Gastroesophageal sphincter (tissue), 4 donors: ENCODE results near the gene SHISA3. TPM values are rescaled to one million over a fixed set of nuclear protein-coding genes. Genes with fewer than 3 reads are reported as not detected.

Source experiments
- ATAC-seq: fragments of 150-250 bp; one replicate; pipeline ENCODE4 v1.9.1; 2016; ENCODE audit warnings: mild to moderate bottlenecking, moderate library complexity
- H3K27ac ChIP-seq, 4 donors: fragments of 200-600 bp; sonication (generic) in 3 of 4; 1 replicate in 3 of 4; 2 replicates in 1 of 4; pipeline ENCODE4 v1.5.1; 2016 to 2019
- H3K27me3 ChIP-seq: fragments of 200-600 bp; sonication (generic); one replicate; pipeline ENCODE4 v1.5.1; 2019
- H3K36me3 ChIP-seq, 2 donors: fragments of 200-600 bp; sonication (generic); one replicate each; pipeline ENCODE4 v1.5.1; 2019; ENCODE audit warnings: control low read depth in 1 of 2
- H3K4me1 ChIP-seq, 3 donors: fragments of 200-600 bp; sonication (generic); 1 replicate in 2 of 3; 2 replicates in 1 of 3; pipeline ENCODE4 v1.5.1; 2016 to 2019; ENCODE audit warnings: control low read depth in 2 of 3
- H3K4me3 ChIP-seq, 2 donors: fragments of 200-600 bp; sonication (generic); one replicate each; pipeline ENCODE4 v1.5.1; 2019; ENCODE audit warnings: mild to moderate bottlenecking in 1 of 2, moderate library complexity in 1 of 2
- H3K9me3 ChIP-seq, 3 donors: fragments of 200-600 bp; sonication (generic); one replicate each; pipeline ENCODE4 v1.5.1; 2017 to 2019; ENCODE audit warnings: control low read depth in 2 of 3
- EP300 ChIP-seq: sonication (generic); formaldehyde crosslinking; IDR thresholded peaks from one replicate; pipeline ENCODE4 v1.6.1; 2017; ENCODE audit warnings: antibody characterized with exemption, mild to moderate bottlenecking
- POLR2A ChIP-seq, 2 donors: fragments of 450-650 bp; IDR thresholded peaks; one replicate each; pipeline ENCODE4 v1.6.1; 2017; ENCODE audit warnings: antibody characterized with exemption in 2 of 2, mild to moderate bottlenecking in 2 of 2, moderate library complexity in 1 of 2
- POLR2AphosphoS5 ChIP-seq: sonication (generic); formaldehyde crosslinking; IDR thresholded peaks from one replicate; pipeline ENCODE4 v1.6.1; 2017; ENCODE audit warnings: antibody characterized with exemption
- whole genome bisulfite sequencing, 2 donors: methylation state at CpG; one replicate each; pipeline ENCODE4 v1.1.5; 2018; ENCODE audit warnings: low coverage in 1 of 2; 5-methylcytosine and 5-hydroxymethylcytosine counted together
- total RNA-seq, 4 donors: library from RNA; depleted of rRNA; stranded (reverse); fragments of >200 nt; gene quantifications; one replicate each; pipeline ENCODE4 v1.1.0, GENCODE V29; 2016
- TF ChIP-seq, protein P1 (sequence below), 4 experiments: fragments of 200-600 bp in 2 of 4; fragments of 450-650 bp in 2 of 4; sonication (generic) in 1 of 4; IDR thresholded peaks; one replicate each; pipeline ENCODE4 v1.5.1; 2017 to 2019; ENCODE audit warnings: antibody characterized with exemption in 4 of 4, mild to moderate bottlenecking in 2 of 4, moderate library complexity in 2 of 4

SHISA3 gene
- total RNA-seq, 4 donors from 2014 or later, result 6.3 to 13.5 (median 9.4) TPM

DNA sequence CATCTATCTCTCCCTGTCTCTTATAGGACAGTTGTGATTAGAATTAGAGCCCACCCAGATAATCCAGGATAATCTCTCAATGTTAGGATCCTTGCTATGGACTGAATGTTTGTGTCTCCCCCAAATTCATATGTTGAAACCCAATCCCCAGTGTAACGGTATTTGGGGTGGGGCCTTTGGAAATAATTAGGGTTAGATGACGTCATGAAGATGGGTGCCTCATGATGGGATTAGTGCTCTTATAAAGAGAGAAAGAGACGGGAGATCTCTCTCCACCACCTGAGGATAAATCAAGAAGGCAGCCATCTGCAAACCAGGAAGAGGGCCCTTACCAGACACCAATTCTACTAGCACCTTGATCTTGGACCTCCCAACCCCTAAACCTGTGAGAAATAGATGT lies 33.7 kb upstream of the SHISA3 start:
- H3K36me3 ChIP-seq, result no peaks in the 10 kb centered on the region
- H3K4me3 ChIP-seq, result no peak overlapping the region
- WGBS, 2 donors, result 88 to 100% methylated on average over 1 to 3 of the region's 3 CpGs
- no peaks in the 10 kb centered on the region for H3K9me3 ChIP-seq
- no peak for ATAC-seq
- no peaks in the 10 kb centered on the region for H3K27me3 ChIP-seq
- H3K27ac ChIP-seq, result no peak overlapping the region
- TF ChIP-seq POLR2AphosphoS5 (no peak), POLR2A (IDR thresholded peaks at IDR 0.05) (no peak), EP300 (no peak)
- TF ChIP-seq, protein P1, sequence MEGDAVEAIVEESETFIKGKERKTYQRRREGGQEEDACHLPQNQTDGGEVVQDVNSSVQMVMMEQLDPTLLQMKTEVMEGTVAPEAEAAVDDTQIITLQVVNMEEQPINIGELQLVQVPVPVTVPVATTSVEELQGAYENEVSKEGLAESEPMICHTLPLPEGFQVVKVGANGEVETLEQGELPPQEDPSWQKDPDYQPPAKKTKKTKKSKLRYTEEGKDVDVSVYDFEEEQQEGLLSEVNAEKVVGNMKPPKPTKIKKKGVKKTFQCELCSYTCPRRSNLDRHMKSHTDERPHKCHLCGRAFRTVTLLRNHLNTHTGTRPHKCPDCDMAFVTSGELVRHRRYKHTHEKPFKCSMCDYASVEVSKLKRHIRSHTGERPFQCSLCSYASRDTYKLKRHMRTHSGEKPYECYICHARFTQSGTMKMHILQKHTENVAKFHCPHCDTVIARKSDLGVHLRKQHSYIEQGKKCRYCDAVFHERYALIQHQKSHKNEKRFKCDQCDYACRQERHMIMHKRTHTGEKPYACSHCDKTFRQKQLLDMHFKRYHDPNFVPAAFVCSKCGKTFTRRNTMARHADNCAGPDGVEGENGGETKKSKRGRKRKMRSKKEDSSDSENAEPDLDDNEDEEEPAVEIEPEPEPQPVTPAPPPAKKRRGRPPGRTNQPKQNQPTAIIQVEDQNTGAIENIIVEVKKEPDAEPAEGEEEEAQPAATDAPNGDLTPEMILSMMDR (IDR thresholded peaks at IDR 0.05), result no peak
- peaks cover 0 to 8% (median 0%) of the 10 kb centered on the region in 3 donors for H3K4me1 ChIP-seq

DNA sequence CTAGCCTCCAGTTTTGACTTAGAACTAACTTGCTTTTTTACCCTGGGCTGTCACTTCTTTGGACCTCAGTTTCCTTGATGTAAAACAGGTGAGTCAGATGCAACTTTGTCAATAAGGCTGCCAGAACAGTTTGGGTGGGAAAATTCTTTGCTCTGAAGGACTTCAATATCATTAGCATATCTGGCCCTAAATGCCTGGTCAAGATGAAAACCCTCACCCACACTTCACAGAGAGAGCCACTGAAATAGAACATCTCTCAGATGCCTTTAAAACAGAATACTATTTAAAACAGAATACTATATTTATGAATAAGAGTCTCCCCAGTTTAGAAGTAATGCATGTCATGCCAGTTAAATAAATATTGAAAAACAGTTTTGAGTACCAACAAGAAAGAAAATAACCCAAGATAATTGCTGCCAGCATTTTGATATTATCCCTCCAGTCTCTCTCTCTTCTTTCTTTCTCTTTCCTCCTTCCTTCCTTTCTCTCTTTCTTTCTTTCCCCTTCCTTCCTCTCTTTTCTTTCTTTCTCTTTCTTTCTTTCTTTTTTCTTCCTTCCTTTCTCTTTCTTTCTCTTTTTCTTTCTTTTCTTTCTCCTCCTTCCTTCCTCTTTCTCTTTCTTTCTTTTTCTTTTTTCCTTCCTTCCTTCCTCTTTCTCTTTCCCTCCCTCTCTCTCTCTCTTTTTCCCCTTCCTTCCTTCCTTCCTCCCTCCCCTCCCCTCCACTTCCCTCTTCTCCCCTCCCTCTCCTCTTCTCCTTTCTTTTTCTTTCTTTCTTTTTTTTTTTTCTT lies 32.8 kb upstream of the SHISA3 start:
- TF ChIP-seq, protein P1 (IDR thresholded peaks at IDR 0.05), result no peak
- TF ChIP-seq POLR2AphosphoS5 (no peak), EP300 (no peak), POLR2A (IDR thresholded peaks at IDR 0.05) (no peak)
- ATAC-seq, result no peak
- Histone ChIP-seq H3K36me3 (no peaks in the 10 kb centered on the region), H3K27ac (no peak overlapping the region), H3K9me3 (no peaks in the 10 kb centered on the region), H3K4me3 (no peak overlapping the region), H3K4me1 (peaks cover 0 to 8% (median 0%) of the 10 kb centered on the region in 3 donors), H3K27me3 (no peaks in the 10 kb centered on the region)

DNA sequence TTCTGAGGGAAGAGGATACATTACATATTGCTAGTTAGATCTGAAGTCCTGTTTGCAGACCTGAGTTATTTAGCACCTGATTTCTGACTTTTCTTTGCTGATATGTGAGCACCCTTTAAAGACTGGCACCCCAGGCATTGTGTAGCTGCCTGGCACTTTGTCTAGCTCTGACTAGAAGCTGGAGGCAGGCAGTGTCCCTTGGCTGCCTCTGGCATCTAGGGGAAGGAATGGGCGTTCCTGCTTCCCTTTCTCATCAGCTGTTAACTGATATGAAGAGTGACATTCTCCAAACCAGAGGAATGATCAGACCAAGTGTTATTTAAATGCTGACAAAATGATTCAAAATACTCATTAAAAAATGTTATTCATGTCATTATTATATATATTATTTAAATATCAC lies 30.3 kb upstream of the SHISA3 start:
- TF ChIP-seq EP300, result no peak
- TF ChIP-seq POLR2A (IDR thresholded peaks at IDR 0.05), result no peak
- TF ChIP-seq POLR2AphosphoS5, result no peak
- TF ChIP-seq, protein P1 (IDR thresholded peaks at IDR 0.05), result no peak
- no peaks in the 10 kb centered on the region for H3K9me3 ChIP-seq
- H3K4me3 ChIP-seq, result no peak overlapping the region
- no peaks in the 10 kb centered on the region for H3K36me3 ChIP-seq
- H3K27ac ChIP-seq, result no peak overlapping the region
- H3K27me3 ChIP-seq, result no peaks in the 10 kb centered on the region
- 100% methylated on average over 1 of the region's 1 CpG; no CpG with 5 or more reads in 1 of the 2 donors for WGBS, 2 donors
- H3K4me1 ChIP-seq, result no peaks in the 10 kb centered on the region
- no peak for ATAC-seq

DNA sequence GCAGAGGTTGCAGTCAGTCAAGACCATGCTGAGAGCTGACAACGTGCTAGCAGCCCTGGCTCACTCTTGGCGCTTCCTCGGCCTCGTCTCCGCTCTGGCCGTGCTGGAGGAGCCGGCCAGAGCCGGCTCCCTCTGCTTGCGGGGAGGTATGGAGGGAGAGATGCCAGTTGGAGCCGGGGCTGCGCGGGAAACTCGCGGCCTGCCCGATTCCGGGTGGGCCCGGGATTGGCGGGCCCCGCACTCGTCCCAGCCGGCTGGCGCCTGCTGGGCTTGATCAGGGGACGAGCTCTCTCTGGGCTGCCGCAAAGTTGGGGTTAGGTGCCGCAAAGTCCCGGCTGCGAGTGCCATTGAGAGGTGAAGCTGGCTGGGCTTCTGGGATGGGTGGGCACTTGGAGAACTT lies 27.8 kb upstream of the SHISA3 start:
- Histone ChIP-seq H3K4me1 (no peaks in the 10 kb centered on the region), H3K27ac (no peak overlapping the region), H3K36me3 (no peaks in the 10 kb centered on the region), H3K27me3 (no peaks in the 10 kb centered on the region), H3K4me3 (no peak overlapping the region), H3K9me3 (no peaks in the 10 kb centered on the region)
- no peak for ATAC-seq
- TF ChIP-seq POLR2AphosphoS5, result no peak
- no peak for TF ChIP-seq EP300
- no peak for TF ChIP-seq POLR2A (IDR thresholded peaks at IDR 0.05)
- TF ChIP-seq, protein P1 (IDR thresholded peaks at IDR 0.05), result no peak
- WGBS, 2 donors, result 95 to 96% methylated on average over 4 to 18 of the region's 27 CpGs
